ENCODE results near the gene HAND2.

- TF ChIP-seq POLR2A (IDR thresholded peaks at IDR 0.05; ENCODE audit: insufficient read depth in 1 of 2, low read depth in 2 of 2, low read length in 2 of 2) (no peak), ZNF317 (CRISPR knock-in tag; IDR thresholded peaks at IDR 0.05) (no peak), ZNF232 (CRISPR knock-in tag; IDR thresholded peaks at IDR 0.05; ENCODE audit: borderline replicate concordance) (no peak), ZNF749 (CRISPR knock-in tag; IDR thresholded peaks at IDR 0.05; ENCODE audit: borderline replicate concordance) (no peak), CTCF (CRISPR knock-in tag; IDR thresholded peaks at IDR 0.05) (no peak), KDM1A (CRISPR knock-in tag; IDR thresholded peaks at IDR 0.05) (no peak), SYNCRIP (IDR thresholded peaks at IDR 0.05; ENCODE audit: insufficient read depth, low read depth, low read length) (no peak), HDAC2 (CRISPR knock-in tag; IDR thresholded peaks at IDR 0.05) (no peak), ZNF230 (CRISPR knock-in tag; IDR thresholded peaks at IDR 0.05) (no peak), ZUFSP (CRISPR knock-in tag; IDR thresholded peaks at IDR 0.05; ENCODE audit: borderline replicate concordance) (no peak)
Measured at GRCh38 chr4:173498771-173499170, 31.3 kb downstream of the HAND2 start.
